Fibroblast of mammary gland (primary cell): ENCODE results near the gene RPA4.
"Not testable (repeated sequence)": the region's sequence is repeated elsewhere in the genome, so short reads cannot be mapped to it uniquely, and the experiment has no call there.

Source experiments
- DNase-seq: peaks from one replicate; pipeline ENCODE4 v3.0.0-alpha.2; 2010; ENCODE audit warnings: low read depth
- H3K4me3 ChIP-seq: 2 replicates; pipeline ENCODE4 v1.5.1; 2011; ENCODE audit warnings: low read depth, mild to moderate bottlenecking, low read length, moderate library complexity; ENCODE audit not compliant: control insufficient read depth
- TF ChIP-seq, protein P1 (sequence below): conservative IDR thresholded peaks from 2 replicates; pipeline ENCODE4 v1.5.1; 2011; ENCODE audit warnings: low read depth, low read length, inconsistent platforms; ENCODE audit not compliant: control insufficient read depth, insufficient read depth

RPA4 gene

DNA sequence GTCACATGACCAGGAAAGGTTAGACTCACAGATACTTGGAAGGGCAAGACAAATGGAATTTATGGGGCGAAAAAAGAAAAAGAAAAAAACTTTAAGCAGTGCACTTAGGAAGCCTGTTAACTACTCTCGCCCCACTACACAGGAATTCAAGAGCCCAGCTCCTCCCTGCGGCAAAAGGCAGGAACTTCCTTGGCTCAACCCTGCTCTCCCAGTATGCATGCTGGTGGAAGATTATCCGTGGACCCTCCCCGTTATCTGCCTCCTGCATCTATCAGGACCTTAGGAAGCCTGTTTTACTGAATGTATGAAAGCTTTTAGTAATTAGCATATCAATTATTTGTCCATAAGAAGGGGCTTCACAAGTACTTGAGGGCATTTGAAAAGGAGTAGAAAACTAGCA, 40.1 kb upstream of the RPA4 start:
- no peak for DNase-seq
- no peak overlapping the region for H3K4me3 ChIP-seq
- TF ChIP-seq, protein P1, sequence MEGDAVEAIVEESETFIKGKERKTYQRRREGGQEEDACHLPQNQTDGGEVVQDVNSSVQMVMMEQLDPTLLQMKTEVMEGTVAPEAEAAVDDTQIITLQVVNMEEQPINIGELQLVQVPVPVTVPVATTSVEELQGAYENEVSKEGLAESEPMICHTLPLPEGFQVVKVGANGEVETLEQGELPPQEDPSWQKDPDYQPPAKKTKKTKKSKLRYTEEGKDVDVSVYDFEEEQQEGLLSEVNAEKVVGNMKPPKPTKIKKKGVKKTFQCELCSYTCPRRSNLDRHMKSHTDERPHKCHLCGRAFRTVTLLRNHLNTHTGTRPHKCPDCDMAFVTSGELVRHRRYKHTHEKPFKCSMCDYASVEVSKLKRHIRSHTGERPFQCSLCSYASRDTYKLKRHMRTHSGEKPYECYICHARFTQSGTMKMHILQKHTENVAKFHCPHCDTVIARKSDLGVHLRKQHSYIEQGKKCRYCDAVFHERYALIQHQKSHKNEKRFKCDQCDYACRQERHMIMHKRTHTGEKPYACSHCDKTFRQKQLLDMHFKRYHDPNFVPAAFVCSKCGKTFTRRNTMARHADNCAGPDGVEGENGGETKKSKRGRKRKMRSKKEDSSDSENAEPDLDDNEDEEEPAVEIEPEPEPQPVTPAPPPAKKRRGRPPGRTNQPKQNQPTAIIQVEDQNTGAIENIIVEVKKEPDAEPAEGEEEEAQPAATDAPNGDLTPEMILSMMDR: no peak

DNA sequence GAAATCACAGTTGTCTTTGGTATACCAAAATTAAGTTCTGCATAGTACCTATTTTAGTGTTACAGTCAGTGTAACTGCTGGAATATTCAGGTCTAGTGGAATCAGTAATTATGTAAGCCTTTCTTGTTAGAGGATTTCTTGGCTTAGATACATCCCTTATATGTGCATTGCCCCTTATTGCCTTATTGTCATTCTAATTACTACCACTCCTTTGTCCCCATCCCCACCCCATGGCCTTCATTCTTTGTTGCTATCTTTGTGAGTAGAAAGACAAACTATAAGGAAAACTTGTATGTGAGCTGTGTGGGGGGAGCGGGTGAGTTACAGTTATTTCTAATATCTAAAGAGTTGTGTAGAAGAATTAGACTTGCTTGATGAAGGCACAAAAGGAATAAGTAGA, 36.9 kb upstream of the RPA4 start:
- TF ChIP-seq, protein P1: no peak
- DNase-seq: no peak
- no peak overlapping the region for H3K4me3 ChIP-seq

DNA sequence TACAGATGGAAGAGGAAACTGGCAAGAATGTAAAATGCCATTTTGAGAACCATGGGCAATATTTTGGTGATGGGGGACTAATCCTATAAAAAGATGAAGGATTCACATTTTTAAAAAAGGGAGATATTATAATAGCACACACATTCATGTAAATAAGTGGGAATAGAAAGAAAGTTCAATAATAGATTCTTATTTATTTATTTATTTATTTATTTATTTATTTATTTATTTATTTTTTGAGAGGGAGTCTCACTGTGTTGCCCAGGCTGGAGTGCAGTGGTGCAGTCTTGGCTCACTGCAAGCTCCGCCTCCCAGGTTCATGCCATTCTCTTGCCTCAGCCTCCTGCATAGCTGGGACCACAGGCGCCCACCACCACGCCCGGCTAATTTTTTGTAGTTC, 24.3 kb upstream of the RPA4 start:
- not testable (repeated sequence) for DNase-seq, H3K4me3 ChIP-seq

DNA sequence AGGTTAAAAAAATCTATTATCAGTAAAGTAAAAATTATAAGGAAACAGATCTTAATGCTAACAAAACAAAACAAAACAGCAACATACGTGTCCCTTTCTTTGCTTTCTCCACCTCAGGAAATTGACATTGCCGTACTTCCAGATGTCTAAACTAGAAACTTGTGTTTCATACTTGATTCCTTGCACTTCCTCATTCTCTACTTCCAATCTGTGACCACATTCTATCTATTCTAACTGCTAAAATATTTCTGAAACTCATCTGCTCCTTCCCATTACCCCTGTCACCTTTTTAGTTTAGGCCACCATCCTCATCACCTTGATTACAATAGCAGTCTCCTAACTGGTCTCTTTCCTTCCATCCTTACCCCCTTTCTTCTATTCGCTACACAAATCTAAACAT, 22.5 kb upstream of the RPA4 start:
- DNase-seq: no peak
- no peak overlapping the region for H3K4me3 ChIP-seq
- TF ChIP-seq, protein P1: no peak

DNA sequence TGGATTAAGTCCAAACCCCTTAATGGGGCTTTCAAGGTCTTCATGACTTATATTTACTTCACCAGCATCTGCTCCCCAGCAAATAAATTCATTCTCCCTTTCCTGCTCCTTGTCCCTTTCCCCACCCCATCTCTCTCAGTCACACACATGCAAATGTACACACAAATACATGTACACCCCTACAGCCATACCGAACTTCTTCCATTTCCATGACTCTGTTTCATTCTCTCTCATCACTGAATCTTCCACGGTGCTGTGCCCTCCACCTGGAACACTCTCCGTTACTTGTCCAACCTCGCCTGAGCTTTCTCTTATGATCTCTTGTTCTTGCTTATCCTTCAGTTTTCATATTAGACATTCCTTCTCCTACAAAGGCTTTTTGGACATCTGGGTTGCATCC, 22.0 kb upstream of the RPA4 start:
- TF ChIP-seq, protein P1: no peak
- no peak overlapping the region for H3K4me3 ChIP-seq
- no peak for DNase-seq

DNA sequence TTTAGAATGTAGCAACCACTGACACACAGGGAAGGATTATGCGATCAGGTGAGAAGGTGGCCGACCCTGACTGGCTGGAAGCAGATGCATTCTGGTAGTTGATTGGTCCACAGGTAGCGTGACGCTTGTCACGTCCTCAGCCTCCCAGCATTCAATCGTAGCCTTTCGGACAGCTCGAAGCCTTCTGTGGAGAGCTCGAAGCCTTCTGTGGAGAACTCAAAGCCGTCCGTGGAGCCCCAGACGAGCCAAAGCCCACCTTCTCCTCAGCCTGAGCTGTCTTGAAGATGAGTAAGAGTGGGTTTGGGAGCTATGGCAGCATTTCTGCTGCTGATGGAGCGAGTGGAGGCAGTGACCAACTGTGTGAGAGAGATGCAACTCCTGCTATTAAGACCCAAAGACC, 319 bp downstream of the RPA4 start:
- TF ChIP-seq, protein P1: no peak
- DNase-seq: no peak
- no peak overlapping the region for H3K4me3 ChIP-seq

DNA sequence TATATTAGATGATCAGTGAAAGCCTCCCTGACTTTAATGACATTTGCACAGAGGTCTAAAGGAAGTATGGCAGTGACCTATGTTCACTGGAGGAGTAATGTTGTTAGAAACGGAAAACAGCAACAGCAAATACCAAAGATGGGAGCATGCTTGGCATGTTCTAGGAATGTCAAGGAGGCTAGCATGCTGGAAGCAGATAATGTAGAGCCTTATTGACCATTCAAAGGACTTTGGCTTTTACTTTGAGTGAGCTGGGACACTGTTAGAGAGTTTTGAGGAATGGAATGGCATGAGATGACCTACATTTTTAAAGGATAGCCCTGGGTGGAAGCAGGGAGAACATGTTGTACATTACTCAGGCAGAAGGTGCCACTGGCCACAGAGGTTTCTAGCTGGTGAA, 6.0 kb downstream of the RPA4 start:
- TF ChIP-seq, protein P1: no peak
- no peak overlapping the region for H3K4me3 ChIP-seq
- peak; percentile 1 for DNase-seq
